GM10847 (cell line): ENCODE data around the gene TMPRSS9.

Source experiments
- POLR2A ChIP-seq: IDR thresholded peaks from 2 replicates; pipeline ENCODE4 v1.6.1; 2011; ENCODE audit not compliant: insufficient read length; ENCODE audit errors: extremely low read depth

Gene TMPRSS9

GRCh38 chr19:2457394-2458037 is 97.5 kb downstream of the TMPRSS9 start:
- TF ChIP-seq POLR2A = no peak

- TF ChIP-seq POLR2A = no peak
Observed at GRCh38 chr19:2458054-2458453, 98.0 kb downstream of the TMPRSS9 start.

DNA sequence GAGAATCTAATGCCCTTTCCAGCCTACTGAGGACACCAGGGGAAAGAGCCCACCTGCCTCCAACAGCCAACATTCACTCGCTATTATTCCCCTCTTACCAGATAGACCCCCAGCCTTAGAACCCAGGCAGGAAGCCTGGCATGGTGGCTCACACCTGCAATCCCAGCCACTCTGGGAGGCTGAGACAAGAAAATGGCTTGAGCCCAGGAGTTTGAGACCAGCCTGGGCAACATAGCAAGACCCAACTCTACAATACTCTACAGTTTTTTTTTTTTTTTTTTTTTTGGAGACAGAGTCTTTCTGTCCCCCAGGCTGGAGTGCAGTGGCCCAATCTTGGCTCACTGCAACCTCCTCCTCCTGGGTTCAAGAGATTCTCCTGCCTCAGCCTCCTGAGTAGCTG is 100.2 kb downstream of the TMPRSS9 start:
- no peak for TF ChIP-seq POLR2A

- peak; percentile 50 for TF ChIP-seq POLR2A
Observed at GRCh38 chr19:2461751-2462634, 101.9 kb downstream of the TMPRSS9 start.

DNA sequence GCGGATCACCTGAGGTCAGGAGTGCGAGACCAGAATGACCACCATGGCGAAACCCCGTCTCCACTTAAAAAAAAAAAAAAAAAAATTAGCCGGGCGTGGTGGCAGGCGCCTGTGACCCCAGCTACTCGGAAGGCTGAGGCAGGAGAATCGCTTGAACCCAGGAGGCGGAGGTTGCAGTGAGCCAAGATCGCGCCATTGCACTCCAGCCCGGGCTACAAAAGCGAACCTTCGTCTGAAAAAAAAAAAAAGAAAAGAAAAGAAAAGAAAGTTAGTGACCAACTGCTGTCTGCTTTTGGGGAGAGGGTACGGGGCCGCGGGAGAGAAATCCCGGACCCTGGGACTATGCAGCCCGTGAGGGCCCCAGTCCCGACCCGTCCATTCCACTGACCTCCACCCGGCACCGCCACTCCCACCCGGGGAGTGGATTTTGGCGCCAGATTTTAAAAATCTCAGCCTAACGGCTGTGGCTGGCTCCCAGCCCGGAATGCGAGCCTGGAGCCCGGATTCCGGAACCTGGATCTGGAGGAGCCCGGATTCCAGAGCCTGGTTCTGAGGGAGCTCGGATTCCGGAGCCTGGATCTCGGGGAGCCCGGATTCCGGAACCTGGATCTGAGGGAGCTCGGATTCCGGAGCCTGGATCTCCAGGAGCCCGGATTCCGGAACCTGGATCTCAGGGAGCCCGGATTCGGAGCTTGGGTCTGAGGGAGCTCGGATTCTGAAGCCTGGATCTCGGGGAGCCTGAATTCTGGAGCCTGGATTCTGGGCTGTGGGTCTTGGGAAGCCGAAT is 102.8 kb downstream of the TMPRSS9 start:
- TF ChIP-seq POLR2A = no peak

GRCh38 chr19:2464389-2464788 is 104.3 kb downstream of the TMPRSS9 start:
- no peak for TF ChIP-seq POLR2A

DNA sequence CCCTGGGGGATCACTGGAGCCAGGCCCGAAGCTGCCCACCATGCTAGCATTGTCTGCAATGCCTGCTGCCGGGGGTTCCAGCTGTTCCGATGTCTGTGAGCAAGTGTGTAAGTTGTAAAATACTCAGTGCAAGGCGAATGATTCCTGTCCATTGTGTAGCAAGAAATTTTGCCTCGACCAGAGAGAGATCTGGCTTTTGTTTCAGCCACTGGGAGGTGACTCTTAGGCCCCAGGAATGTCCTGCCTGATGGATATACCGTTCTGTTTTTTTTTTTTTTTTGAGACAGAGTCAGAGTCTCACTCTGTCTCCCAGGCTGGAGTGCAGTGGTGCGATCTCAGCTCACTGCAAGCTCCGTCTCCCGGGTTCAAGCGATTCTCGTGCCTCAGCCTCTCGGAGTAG is 108.5 kb downstream of the TMPRSS9 start:
- no peak for TF ChIP-seq POLR2A

DNA sequence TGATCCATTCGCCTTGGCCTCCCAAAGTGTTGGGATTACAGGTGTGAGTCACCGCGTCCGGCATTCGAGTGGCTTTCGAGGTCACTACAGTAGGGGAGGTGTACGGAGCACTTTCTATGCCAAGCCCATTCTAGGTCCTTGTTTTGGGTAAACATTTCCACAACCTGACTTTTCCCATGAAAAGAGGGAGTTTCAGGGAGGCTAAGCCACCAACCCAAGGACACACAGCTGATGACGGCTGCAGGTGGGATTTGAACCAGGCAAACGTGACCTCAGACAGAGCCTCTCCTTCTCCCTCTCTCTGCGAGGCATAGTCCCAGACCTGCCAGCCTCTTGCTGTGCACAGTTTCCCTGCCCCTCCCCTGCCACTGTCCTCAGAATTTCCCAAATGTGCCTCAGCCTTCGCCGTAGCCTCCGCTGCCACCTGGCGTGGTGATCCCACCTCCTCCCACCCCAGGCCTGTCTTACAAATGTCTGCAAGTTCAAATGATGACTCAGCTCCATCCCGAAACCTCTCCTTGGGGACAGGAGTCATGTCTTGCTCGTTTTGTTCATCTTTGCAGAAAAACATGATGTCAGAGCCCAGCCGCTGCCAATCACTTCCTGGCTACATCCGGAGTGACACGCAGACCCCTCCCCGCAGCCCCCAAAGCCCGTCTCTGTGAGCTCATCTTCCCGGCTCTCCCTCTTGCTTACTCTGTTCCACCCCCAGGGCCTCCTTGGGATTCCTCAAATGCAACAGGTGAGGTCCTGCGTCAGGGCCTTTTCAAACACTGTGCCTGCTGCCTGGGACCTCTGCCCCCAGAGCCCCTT is 109.2 kb downstream of the TMPRSS9 start:
- no peak for TF ChIP-seq POLR2A

GRCh38 chr19:2474232-2475017 is 114.4 kb downstream of the TMPRSS9 start:
- no peak for TF ChIP-seq POLR2A

DNA sequence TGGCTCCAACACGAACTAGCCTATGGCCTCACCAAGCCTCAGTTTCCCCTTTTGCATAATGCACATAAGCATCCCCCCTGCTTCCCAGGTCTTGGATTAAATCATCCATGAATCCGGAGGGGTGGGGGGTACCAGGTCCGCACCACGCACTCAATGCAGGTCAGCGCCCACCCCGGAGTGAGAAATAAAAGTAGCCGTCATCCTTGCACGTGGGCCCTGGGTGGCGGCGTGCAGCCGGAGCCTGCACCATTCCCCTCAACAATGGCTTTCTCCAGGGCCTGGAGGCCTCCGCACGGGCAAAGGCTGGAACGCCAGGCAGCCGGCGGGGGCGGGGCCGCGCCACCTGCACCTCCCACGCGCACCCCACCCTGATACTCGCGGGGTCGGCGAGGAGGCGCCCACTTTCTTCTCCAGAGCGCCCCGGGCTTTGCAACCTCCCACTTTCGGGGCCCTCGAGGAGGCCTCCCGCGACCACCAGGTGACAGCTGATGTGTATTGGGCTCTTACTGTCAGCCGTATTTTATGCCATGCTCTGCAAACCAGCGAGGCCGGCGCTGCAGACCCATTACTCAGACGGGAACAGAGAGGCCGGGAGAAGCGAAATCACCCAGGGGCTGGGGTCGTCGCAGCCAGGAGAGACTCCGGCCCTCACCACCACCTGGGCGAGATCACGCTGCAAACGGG is 115.1 kb downstream of the TMPRSS9 start:
- TF ChIP-seq POLR2A = no peak
